GM18868 (cell line): Measurements from ENCODE around the gene NOL4.
A peak's percentile ranks its signal among the peaks of the same experiment; 100 is the strongest.
"Not testable (repeated sequence)": the region's sequence is repeated elsewhere in the genome, so short reads cannot be mapped to it uniquely, and the experiment has no call there.

Experiments
- ATAC-seq: cut with Tn5 transposase; IDR thresholded peaks from one replicate; pipeline ENCODE4 v1.9.1; 2021; ENCODE audit warnings: mild to moderate bottlenecking, moderate library complexity; ENCODE audit not compliant: unreplicated experiment

NOL4 gene, protein sequence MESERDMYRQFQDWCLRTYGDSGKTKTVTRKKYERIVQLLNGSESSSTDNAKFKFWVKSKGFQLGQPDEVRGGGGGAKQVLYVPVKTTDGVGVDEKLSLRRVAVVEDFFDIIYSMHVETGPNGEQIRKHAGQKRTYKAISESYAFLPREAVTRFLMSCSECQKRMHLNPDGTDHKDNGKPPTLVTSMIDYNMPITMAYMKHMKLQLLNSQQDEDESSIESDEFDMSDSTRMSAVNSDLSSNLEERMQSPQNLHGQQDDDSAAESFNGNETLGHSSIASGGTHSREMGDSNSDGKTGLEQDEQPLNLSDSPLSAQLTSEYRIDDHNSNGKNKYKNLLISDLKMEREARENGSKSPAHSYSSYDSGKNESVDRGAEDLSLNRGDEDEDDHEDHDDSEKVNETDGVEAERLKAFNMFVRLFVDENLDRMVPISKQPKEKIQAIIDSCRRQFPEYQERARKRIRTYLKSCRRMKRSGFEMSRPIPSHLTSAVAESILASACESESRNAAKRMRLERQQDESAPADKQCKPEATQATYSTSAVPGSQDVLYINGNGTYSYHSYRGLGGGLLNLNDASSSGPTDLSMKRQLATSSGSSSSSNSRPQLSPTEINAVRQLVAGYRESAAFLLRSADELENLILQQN

DNA sequence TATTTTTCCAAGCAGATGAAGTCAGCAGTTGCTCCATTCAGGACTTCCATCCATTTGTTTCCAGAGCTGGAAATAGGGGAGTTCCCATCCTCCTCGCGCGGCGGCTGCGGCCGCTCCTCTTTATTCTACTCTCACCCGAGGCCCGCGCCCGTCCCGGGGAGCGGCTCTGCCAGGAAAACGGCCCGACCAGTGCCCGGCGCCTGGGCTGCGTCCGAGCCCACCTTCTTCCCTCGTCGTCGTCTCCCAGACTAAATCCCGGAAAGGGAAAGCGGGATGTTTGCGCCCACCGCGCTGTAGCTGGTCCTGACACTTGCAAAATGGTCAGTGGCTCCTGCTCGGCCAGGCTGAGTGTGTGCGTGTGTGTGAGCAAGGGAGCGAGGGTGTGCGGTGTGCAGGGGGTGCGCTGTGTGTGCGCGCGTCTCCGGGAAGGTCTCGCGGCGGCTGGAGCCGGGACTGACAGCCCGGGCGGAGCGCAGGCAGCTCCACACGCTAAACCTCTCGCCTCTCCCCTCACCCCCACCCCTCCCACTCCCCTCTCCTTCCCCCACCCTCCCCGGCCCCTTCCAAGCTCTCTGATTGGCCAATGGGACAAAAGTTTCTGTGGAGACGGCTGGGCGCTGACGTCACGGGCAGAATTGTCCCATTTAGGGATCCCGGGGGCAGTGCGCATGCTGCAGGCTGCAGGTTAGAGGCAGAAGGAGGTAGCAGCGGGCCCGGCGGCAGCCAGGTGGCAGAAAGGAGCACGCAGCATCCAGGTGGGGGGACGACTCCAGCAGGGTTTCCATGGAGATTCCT lies at the start of gene NOL4:
NOL4 (minus strand) TSS at position 491 of the 795 bp plus-strand sequence. CDS start 1,660 bp downstream, outside the sequence.
- no peak for ATAC-seq

DNA sequence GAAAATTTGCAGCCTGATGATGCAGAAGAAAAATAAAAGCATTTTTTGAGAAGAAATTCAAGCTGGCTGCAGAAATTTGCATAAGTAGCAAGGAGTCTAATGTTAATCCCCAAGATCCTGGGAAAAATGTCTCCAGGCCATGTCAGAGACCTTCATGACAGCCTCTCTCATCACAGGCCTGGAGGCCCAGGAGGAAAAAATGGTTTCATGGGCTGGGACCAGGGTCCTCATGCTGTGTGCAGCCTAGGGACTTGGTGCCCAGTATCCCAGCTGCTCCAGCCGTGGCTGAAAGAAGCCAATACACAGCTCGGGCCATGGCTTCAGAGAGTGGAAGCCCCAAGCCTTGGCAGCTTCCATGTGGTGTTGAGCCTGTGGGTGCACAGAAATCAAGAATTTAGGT lies 41.3 kb upstream of the NOL4 start:
- ATAC-seq = not testable (repeated sequence)

DNA sequence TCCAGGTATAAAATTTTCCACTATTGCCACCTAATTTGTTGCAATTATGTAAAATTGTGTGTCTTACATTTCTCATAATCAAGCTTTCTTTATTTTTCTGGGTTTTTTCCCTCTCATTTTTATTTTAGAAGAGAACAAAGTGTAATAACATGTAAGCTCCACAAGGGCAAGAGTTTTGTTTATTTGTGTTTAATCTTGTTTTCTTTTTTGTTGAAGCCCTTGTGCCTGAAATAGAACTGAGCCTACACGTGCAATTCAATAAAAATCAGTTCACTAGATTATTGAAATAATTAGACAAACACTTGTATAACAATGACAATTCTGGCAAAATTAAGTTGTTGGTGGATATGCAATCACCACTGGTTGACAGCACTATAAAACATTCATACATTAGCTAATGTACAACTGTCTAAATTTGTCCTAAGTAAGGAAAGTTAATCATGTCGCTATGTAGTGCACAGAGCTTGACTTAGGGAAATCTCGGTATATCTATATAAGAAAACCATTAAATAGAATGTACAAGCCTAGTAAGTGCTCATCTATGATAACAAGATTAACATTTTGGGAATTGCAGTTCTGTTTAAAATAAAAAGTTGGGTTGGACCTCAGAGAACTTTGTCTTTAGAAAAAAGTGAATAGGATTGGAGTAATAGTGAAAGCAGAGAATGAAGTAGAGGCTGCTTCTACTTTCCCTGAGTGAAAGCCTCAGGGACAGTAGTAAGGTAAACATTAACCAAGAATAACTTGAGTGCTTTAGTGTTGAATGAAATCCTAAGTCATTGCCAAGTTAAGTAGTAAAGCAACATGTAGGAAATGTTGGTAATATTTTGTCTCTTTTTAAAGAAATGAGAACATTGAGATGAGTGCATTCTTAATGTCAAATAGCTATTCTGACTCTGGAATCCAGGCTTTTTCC lies 37.4 kb upstream of the NOL4 start:
- no peak for ATAC-seq

DNA sequence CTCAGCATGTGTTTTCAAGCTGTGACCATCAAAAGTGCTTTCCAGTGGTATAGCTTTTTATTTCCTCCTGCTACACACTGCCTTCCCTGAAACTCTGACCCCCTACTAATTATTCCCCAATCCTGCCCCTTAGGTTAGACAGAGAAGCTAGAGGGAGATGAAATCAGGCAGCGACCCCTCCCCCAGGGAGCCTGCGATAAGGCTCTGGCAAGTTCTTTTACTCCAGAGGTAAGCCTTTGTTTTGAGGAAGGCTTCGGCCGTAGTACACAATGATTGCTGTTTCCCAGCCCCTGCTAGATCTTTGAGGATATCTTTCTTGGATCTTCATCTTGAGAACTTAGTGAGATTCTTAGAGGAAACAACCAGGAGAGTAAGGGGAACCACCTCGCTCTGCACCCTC lies 33.5 kb upstream of the NOL4 start:
- ATAC-seq = no peak

DNA sequence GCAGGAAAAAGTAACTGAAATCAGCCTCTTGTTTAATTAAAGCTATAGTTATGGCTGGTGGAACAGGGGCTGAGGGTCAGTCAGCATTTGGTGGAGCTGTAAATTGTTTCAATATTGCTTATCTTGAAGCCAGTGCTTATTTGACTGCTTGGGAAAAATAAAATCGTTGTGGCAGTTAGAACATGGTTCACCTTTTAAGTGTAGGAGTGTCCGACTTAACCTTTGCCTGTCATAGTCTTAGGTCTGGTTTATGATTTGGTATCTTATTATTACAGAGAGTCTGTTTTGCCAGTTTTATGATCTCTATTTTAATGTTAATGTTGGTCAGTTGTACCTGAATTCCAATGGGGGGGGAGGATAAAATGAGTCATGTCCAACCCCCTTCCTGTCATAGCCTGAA lies 27.2 kb upstream of the NOL4 start:
- no peak for ATAC-seq

DNA sequence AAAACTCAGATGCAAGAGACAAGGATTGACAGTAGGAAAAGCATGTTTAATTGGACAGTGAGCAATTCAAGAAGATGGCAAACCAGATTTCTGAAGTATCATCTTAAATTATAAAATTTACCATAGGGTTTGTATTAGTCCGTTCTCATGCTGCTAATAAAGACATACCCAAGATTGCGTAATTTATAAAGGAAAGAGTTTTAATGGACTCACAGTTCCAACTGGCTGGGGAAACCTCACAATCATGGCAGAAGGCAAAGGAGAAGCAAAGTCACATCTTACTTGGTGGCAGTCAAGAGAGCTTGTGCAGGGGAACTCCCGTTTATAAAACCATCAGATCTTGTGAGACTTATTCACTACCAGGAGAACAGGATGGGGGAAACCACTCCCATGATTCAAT lies 24.0 kb upstream of the NOL4 start:
- no peak for ATAC-seq

DNA sequence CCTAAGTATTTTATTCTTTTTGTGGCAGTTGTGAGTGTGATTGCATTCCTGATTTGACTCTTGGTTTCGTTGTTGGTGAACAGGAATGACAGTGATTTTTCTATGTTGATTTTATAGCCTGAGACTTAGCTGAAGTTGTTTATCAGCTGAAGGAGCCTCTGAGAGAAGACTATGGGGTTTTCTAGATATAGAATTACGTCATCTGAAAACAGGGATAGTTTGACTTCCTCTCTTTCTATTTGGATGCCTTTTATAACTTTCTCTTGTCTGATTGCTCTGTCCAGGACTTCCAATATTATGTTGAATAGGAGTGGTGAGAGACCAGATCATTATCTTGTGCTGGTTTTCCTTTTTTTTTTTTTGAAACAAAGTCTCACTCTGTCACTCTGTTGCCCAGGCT lies 18.0 kb upstream of the NOL4 start:
- ATAC-seq = no peak

DNA sequence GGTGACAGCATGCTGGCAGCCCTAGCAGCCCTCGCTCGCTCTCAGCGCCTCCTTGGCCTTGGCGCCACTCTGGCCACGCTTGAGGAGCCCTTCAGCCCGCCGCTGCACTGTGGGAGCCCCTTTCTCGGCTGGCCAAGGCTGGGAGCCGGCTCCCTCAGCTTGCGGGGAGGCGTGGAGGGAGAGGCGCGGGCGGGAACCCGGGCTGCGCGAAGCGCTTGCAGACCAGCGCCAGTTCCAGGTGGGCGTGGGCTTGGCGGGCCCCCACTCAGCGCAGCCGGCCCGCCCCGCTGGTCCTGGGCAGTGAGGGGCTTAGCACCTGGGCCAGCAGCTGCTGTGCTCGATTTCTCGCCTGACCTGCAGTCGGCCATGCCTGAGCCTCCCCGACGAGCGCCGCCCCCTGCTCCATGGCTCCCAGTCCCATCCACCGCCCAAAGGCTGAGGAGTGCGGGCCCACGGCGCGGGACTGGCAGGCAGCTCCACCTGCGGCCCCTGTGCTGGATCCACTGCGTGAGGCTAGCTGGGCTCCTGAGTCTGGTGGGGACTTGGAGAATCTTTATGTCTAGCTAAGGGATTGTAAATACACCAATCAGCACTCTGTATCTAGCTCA lies 9.2 kb upstream of the NOL4 start:
- not testable (repeated sequence) for ATAC-seq

DNA sequence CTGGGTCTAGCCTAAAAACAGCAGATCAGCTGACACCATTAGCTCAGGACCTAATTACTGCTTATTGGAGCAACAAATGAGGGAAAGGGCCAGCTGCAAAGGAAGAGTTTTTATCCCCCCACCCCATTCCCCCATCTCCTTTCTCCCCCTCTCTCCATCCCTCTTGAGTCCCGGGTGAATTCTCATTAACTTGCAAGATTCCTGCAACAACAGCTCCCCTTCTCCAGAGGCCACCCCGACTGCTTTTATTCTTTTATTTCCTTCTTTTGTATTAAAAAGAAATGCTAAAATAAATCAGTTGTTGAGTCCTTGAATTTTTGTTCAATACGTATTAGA lies 473 bp upstream of the NOL4 start:
- no peak for ATAC-seq

DNA sequence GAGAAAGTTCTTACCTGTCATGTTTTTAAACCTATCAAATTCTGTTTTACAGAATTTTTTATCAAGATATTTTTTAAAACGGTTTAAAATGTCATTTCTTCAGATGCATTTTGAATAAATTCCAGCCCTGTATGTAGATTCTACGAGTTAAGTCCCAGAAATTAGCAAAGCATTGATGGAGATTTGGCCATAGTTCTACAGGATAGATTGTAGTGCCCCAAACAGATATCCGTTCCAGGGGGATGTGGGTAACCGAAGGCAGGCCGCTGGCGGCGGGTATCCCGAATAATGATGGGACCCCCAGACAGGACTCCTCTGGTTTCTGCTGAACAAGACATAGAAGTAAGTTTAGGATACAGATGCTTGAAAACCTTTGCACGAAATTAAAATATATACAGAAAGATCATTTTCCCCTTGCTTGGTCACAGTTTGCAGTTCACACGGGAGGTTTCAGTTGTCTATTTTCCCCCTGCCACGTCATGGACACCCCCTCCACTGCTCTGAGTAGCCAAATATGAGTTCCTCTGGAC lies 755 bp downstream of the NOL4 start:
- no peak for ATAC-seq

DNA sequence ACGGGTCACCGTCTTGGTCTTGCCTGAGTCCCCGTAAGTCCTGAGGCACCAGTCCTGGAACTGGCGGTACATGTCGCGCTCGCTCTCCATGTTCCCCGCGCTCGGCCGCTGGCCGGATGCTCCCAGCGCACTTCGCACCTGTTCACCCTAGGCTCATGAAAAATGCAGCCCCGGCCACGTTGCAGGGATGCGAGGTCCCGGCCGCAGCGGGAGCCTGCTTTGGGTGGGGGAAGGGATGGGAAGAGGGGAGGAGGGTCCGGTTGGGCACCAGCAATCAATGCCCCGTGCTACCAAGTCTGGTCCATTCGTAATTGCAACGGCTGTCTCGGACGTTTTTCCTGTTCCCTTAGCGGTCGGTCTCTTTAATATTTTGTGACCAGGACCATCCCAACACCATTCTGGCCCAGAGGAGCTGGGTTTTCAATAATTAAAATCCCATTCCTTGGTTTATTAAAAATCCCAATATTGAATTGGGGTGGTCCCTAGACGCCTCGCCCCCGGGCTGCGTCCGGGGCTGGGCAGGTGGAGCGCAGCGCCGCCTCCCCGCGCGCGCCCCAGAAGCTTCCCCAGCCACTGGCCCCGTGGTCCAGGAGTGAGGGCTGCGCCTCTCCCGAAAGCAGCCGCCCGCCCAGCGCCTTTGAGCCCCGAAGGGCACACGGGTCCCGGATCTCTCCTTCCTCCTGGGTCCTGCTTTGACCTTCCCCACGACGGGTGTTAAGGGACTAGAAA lies 1.4 kb downstream of the NOL4 start:
- no peak for ATAC-seq

DNA sequence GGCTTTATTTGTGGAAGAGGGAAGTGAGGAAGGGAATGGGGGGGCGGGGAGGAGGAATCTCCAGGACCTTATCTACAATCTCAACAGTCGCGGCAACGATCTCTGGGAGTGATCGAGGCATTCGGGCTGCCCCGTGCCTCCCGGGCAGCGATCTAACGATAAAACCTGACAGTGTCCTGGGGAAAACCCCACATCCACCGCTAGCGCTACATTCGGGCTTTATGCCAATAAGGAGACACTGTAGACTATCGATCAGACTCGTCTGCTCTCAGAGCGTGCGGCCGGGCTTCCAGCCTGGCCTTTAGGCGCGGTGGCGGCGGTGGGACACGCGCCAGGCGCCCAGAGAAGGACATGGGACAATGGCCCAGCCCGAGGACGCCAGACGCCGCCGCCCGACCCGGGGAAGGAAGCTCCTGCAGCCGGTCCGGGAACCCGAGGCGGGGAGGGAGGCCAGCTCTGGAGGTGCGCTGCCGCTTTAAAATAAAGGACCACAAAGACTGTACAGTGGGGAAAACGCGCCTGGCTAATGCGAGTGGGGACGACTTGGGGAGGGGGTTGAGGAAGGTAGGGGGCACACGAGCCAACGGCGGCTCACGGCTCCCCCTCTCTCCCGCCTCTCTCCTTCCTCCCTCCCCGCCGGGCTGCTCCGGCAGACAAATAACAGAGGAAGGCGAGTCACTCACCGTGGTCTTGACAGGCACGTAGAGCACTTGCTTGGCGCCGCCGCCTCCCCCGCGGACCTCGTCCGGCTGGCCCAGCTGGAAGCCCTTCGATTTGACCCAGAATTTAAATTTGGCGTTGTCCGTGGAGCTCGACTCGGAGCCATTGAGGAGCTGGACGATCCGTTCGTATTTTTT lies 2.2 kb downstream of the NOL4 start:
- no peak for ATAC-seq

DNA sequence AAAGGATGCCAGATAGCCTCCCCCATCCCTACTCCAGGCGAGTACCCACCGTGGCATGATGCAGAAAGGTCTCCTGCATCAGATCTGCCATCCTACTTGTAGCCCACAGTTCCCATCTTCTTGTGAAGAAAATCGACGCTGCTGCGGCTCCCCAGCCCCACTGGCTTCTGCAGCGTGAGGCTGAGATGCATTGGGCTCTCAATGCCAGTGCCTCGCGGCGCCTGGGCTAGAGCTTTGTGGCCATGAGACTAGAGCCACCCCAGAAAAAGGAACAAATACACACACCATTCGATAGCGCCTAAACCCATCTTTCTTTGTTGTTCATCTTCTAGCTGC lies 2.8 kb downstream of the NOL4 start:
- no peak for ATAC-seq

DNA sequence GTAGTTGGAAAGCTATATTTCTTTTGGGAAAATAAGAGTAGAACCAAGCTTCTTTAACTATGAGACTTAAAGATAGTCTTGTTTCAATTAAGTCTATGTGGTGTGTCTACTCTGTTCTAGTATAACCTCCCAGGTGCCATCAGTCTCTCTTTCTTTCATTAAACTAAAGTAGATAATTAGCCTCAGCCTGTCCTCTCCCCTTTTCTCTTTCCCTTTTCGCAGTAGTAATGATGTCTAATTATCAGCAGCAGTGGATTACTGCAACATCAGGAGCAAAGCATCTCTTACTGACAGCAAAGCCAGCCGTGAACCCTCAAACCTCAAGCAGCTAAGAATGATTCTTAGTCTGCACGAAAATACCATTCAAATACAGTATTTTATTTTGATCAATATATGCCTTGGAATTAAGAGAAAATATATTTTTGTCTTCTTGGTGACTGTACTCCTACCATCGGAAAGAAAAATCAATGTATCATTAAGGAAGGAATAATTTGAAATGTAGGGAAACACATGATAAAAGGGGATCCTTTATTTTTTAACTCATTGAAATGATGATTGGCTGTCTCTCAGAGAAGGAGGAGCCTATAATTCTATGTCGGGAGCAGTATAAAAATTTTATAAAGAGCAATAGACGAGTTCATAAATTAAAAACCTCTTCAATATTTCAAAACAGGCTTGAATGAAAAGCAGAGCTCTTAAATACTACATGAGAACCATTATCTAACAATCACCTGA lies 4.5 kb downstream of the NOL4 start:
- ATAC-seq = no peak

DNA sequence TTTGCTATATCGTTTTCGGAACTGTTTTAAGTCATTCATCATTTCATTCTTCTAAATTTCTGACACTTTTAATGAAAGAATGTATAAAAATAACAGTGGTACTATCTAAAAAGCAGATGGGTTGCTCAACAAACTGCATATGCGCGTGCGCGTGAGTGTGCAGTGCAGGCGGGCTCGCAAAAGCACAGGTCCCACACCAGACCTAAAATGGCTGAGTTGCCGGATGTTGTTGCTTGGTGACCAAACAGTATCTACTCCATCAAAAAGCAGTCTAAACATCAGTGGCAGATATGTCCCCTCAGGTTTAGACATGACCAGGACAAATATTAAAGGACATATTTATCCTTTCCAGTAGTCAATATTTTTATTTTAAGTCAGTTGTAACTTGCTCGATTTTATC lies 5.1 kb downstream of the NOL4 start:
- ATAC-seq = no peak

DNA sequence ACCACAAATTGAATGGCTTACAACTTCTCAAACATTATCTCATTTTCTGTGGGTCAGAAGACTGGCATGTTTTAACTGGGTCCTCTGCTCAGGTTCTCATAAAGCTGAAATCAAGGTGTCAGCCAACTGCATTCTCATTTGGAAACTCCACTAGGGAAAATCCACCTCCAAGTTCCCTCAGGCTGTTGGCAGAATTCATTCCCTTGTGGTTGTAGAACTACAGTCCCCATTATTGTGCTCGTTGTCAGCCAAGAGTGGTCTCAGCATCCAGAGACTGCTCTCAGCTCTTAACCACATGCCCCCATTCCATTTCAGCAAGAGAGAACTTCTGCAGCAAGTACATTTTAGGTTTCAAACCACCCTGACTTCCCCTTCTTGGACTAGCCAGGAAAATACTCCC lies 12.2 kb downstream of the NOL4 start:
- no peak for ATAC-seq

DNA sequence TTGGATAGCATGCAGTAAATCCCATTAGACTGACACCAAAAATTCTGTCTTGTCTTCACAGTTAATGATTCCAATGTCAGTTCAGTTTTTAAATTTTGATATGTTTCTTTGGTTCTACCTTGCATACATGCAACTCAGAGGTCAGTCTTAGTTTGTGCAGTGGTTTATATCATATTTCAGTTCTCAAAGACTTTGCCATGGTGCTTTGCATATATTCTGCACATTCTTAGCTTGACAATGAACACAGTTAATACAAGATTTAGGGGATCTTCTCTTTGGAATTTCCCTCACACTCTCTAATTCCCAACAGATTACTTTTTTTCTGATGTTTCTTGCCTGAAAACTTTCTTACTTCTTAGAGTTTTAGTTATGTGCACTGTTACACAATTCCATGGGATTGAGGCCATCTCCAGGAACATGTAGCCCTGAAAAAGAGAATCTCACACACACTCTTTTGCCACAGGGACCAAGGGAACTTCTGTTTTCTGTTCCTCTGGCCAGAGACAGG lies 17.3 kb downstream of the NOL4 start:
- ATAC-seq = peak; percentile 61

DNA sequence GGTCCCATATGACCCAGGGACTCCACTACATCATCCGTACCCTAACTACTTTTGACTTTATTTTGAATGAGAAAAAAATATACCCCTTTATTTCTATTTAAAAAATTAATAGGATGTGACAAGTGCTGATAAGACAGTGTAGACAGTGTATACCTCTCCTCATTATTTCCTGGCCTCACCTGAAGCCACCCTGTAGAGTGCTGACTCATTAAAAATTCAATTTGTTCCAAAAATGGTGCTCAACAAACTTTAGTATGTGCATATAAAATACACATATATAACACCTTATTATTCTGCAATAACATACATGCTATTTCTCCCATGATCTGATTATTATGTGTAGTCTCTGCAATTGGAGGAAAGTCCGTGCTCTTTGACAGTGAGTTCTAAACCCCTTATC lies 20.8 kb downstream of the NOL4 start:
- no peak for ATAC-seq
